Sigmoid colon (tissue), 4 donors: Measurements from ENCODE around the gene B3GALNT2.

Experiments used
- EP300 ChIP-seq, 4 donors: sonication (generic); formaldehyde crosslinking; IDR thresholded peaks; one replicate each; pipeline ENCODE4 v1.6.1; 2017; ENCODE audit warnings: antibody characterized with exemption in 4 of 4
- POLR2A ChIP-seq, 2 donors: fragments of 450-650 bp; IDR thresholded peaks; one replicate each; pipeline ENCODE4 v1.6.1; 2016; ENCODE audit warnings: antibody characterized with exemption in 2 of 2, mild to moderate bottlenecking in 2 of 2, moderate library complexity in 2 of 2
- POLR2AphosphoS5 ChIP-seq, 4 donors: sonication (generic); formaldehyde crosslinking; IDR thresholded peaks; one replicate each; pipeline ENCODE4 v1.6.1; 2017; ENCODE audit warnings: antibody characterized with exemption in 4 of 4
- TF ChIP-seq, protein P1 (sequence below), 4 experiments: fragments of 450-650 bp in 3 of 4; fragments of 200-600 bp in 1 of 4; IDR thresholded peaks; one replicate each; pipeline ENCODE4 v1.5.1; 2016 to 2019; ENCODE audit warnings: antibody characterized with exemption in 4 of 4, mild to moderate bottlenecking in 3 of 4, moderate library complexity in 2 of 4

DNA sequence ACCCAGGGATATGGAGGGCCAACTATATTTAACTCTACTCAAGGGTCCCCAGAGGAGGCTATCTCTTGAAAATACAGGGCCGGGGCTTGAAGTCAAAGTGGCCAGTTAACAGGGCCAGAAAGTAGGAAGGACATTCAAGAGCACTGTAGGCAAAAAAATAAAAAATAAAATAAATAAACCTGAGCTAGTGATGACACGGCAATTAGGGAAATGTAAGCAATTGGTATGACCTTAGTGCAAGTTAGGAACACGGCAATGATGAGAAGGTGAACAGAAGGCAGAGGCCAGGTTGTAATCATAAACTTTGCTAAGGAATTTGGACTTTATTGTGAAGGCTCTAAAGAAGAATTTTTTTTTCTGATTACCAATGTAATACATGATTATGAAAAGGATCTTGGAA, 3.4 kb upstream of the B3GALNT2 start:
- TF ChIP-seq, protein P1, sequence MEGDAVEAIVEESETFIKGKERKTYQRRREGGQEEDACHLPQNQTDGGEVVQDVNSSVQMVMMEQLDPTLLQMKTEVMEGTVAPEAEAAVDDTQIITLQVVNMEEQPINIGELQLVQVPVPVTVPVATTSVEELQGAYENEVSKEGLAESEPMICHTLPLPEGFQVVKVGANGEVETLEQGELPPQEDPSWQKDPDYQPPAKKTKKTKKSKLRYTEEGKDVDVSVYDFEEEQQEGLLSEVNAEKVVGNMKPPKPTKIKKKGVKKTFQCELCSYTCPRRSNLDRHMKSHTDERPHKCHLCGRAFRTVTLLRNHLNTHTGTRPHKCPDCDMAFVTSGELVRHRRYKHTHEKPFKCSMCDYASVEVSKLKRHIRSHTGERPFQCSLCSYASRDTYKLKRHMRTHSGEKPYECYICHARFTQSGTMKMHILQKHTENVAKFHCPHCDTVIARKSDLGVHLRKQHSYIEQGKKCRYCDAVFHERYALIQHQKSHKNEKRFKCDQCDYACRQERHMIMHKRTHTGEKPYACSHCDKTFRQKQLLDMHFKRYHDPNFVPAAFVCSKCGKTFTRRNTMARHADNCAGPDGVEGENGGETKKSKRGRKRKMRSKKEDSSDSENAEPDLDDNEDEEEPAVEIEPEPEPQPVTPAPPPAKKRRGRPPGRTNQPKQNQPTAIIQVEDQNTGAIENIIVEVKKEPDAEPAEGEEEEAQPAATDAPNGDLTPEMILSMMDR (IDR thresholded peaks at IDR 0.05), result no peak
- TF ChIP-seq POLR2AphosphoS5 (IDR thresholded peaks at IDR 0.05) (no peak), POLR2A (IDR thresholded peaks at IDR 0.05) (no peak), EP300 (IDR thresholded peaks at IDR 0.05) (no peak)
